GM13976 (cell line): ENCODE results near the gene CASS4.

ENCODE experiments used
- DNase-seq: peaks from one replicate; pipeline ENCODE4 v3.0.0; 2012; ENCODE audit warnings: low spot score
- in situ Hi-C: fragments of 300-500 bp; cut with MboI; formaldehyde crosslinking; loops from one replicate; pipeline ENCODE4 v1.12.0; 2022; ENCODE audit warnings: low sequenced_read_pairs, mixed read lengths, inconsistent platforms; ENCODE audit not compliant: unreplicated experiment
- TF ChIP-seq, protein P1 (sequence below): IDR thresholded peaks from 2 replicates; pipeline ENCODE4 v1.5.1; 2012; ENCODE audit warnings: borderline replicate concordance, mild to moderate bottlenecking; ENCODE audit not compliant: insufficient read depth; ENCODE audit errors: extremely low read depth, missing control alignments, control extremely low read depth

The CASS4 gene

DNA sequence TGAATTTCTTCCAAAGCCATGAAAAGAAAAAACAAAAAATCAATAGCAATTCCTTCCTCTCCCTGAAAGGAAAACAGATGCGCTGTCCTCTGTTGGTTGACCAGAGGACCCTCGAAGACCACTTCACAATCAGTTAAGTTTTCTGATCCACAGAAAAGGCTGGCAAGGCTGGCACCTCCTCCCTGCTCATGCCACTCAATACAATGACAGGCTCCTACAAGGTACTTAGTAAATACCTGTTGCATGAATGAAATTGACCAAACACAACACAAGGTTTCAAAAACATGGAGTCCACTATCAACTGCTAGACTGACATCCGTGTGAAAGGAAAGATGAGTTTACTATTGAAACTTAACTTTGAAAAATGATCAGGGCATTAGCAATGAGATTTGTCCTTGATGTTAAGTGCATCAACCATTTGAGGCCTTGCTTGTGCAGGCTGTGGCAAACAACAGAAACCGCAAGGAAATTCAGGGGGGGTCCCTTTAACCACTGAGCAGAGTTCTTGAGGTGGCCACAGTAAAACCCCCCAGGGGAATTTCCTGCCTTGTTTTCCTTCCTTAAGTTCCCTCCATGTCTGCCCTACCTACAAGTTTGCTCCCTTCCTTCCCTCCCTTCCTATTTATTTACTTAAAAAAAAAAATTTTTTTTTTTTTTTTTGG, 28.4 kb downstream of the CASS4 start:
- peak; percentile 68 for DNase-seq
- in situ Hi-C loops, result no loop called here
- TF ChIP-seq, protein P1, sequence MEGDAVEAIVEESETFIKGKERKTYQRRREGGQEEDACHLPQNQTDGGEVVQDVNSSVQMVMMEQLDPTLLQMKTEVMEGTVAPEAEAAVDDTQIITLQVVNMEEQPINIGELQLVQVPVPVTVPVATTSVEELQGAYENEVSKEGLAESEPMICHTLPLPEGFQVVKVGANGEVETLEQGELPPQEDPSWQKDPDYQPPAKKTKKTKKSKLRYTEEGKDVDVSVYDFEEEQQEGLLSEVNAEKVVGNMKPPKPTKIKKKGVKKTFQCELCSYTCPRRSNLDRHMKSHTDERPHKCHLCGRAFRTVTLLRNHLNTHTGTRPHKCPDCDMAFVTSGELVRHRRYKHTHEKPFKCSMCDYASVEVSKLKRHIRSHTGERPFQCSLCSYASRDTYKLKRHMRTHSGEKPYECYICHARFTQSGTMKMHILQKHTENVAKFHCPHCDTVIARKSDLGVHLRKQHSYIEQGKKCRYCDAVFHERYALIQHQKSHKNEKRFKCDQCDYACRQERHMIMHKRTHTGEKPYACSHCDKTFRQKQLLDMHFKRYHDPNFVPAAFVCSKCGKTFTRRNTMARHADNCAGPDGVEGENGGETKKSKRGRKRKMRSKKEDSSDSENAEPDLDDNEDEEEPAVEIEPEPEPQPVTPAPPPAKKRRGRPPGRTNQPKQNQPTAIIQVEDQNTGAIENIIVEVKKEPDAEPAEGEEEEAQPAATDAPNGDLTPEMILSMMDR, result no peak

DNA sequence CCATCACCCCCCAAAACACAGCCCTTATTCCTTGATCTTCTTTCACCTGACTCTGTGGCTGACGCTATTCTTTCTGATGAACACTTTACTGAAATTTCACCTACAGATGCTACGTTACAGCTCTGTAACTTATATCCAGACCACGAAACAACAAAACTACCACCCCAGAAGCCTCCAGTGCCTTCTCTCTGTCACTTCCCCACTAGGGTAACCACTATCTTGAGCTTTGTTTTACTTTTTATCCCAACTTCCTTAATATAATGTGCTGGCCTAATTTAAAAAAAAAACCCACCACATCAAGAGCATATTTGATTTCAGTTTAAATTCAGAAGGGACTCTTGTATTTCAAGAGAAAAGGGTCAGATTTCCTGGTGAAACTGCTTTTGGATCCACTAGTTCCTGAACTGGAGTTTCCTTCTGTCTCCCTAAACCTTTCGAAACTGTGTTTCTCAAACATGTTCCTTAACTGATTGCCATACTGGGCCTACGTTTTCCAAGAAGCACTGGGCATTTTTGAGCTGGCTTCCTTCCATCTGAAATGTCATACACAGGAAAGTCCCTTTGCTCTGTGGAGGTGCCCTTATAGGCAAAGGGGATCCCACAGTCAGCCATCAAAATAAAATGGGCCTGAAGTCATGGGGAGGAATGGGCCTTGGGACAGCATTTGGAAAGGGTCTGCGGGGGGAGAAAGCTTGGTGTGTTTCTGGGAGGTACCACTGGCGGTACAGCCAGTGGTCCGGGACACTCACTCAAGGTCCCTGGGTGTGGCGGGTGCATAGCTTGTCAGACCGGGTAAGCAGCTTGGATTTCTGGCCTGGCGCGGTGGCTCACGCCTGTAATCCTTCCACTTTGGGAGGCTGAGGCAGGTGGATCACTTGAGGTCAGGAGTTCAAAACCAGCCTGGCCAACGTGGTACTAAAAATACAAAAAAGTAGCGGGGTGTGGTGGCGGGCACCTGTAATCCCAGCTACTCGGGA, 30.6 kb downstream of the CASS4 start:
- TF ChIP-seq, protein P1, result no peak
- DNase-seq, result no peak
- in situ Hi-C loops, result no loop called here

DNA sequence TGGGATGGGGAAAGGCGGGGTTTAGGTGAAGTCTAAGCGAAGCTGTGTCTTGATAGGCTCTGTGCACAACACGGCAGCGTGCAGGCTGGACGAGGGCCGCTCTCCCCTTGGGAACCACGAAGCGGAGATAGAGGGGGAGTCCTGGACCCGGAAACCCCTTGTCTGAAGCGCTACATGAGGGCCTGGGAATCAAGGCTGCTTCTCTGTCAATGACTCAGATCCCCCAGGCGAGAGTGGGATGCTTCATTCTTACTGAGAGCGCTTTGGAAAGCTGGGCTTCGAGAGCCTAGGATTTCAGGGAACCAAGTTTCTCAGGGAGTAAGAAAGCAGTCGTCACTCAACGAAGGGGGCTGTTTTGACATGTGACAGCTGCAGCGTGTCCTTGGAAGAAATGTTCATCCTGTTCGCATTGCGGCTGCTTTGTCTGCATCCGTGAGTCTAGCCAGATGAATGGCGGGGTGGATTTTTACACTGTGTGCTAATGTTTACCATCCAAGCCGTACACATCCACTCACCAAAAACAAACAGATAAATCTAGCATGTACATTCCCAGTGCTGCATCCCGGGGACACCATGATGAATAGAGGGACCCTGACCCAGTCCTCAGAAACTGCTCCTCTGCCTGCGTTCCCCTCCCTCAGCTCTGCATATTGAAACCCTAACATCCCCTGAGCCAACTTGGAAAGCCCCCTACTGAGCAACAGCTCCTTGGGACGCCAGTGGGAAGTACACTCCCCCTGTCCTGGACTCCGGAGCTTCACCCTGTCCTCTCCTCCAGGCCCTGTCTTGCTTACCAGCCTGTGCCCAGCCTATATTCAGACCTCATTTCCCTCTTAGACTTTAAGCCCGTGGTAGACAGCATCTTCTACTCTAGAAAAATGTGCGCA, 31.8 kb downstream of the CASS4 start:
- DNase-seq, result no peak
- TF ChIP-seq, protein P1, result no peak
- in situ Hi-C loops, result no loop called here

DNA sequence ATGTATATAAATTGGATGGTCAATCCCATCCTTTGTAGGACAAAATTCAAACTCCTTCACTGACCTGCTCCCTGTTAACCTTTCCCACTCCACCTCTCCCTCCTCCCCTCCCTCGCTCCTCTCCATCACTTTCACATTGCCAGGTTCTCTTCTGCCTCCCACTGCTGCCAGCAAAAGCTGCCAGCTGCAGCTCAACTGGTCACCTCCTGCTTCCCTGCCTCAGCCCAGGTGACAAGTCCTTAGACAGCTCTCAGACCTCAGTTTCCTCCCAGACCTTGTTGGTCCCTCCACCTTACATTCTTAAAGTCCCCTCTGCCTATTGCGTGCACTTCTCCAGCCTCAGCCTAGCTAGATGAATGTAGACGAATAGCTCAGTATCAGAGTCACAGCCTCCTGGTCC, 33.1 kb downstream of the CASS4 start:
- in situ Hi-C loops, result no loop called here
- TF ChIP-seq, protein P1, result no peak
- no peak for DNase-seq

DNA sequence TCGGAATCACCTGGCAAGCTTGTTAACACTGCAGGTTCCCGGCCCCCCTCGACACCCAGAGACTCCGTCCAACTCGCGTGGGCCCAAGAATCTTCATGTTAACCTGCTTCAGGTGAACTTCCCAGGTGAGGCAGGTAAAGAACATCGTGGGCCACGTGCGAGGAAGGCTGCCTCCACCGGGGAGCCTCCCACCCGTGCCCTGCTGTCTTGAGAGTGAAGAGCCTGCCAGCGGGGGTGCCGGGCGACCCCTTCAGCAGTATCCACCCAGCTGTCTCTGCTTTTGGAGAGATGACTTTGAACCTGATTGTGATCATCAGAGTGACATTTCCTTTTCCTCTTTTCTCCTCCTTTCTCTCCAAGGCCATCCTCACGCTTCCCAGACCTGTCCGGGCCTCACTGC, 33.5 kb downstream of the CASS4 start:
- TF ChIP-seq, protein P1, result no peak
- in situ Hi-C loops, result no loop called here
- DNase-seq, result no peak

DNA sequence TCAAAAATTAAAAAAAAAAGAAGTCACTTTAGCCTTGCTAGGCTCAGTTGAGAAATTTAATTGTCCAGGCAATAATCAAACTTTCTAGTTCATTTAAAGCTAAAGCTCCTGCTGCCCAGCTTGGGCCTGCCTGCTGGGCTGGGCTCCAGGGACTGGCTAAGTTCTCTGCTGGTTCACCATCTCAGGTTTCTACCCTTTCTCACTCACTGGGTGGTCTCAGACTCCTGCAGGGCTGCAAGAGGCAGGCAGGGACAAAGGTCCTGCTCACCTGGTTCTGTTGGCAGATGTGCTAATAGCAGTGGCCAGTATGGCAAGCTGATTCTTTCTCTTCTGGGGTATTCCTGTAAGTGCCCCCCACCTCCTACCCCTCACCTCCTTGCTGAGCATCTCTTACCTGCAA, 35.2 kb downstream of the CASS4 start:
- TF ChIP-seq, protein P1, result no peak
- in situ Hi-C loops, result no loop called here
- DNase-seq, result no peak
